ENCODE results near the gene WIPF2.

- no peak for TF ChIP-seq CTCF (IDR thresholded peaks at IDR 0.05)
- TF ChIP-seq EZH2 (IDR thresholded peaks at IDR 0.05; ENCODE audit: borderline replicate concordance, insufficient read depth, low read depth, low read length, poor library complexity, severe bottlenecking): no peak
These were observed 24.3 kb upstream of the WIPF2 start for GRCh38 chr17:40194821-40195220.
